Fibroblast of skin of left biceps (primary cell): ENCODE measurements around the gene MOV10.

Experiments used
- DNase-seq, 2 experiments: peaks; one replicate each; pipeline ENCODE4 v3.0.0-alpha.2; 2013; ENCODE audit warnings: low read depth in 2 of 2

MOV10 gene

DNA sequence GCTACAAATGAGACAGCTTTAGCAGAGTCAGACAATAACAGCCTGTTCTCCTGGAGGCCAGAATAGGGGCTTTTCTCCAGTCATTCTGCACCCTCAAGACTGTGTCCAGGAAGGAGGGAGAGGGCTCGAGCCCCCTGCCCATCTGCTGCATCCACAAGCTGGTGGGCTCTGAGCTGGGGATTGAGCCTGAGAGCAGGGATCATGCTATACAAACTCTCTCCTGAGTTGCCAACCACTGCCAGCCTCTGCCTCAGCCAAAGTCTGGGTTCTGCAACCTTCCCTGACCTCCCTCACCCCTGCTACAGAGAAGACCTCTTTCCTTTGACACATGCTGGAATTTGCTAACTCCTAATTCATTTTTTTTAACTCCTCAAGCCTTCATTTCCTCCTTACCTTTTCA is 55.5 kb downstream of the MOV10 start:
- DNase-seq: no peak

DNA sequence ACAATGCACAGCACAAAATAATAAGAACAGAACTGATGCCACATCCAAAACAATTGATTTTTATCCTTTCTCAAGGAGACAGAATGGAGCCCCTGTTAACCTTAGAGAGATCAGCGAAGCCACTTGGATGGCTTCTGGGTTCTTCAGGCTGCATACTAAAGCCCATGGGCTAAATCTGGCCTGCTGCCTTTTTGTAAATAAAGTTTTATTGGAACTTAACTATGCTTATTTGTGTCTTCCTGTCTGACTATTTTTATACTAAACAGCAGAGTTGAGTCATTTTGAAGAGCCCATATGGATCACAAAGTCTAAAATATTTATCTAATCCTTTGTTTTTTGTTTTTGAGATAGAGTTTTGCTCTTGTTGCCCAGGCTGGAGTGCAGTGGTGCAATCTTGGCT is 57.0 kb downstream of the MOV10 start:
- no peak for DNase-seq

DNA sequence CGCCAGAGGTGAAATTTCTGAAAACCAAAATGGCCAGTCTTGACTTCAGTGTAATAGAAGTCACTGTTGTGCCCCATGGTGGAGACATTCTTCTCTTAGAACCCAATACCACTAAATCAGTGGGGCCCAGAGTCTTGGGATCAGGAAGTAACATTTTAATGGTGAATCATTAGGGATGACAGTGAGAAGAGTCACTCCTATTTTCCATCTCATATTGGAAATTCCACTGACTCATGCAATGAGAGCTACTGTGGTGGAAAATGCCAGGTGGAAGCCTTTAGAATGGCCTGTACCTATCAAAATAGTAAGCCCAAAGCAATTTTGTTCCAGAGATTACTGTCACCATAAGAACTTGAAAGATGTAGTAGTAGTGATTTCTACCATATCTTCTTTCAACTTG is 61.3 kb downstream of the MOV10 start:
- peak in 1 of 2 experiments; percentile 43 for DNase-seq

DNA sequence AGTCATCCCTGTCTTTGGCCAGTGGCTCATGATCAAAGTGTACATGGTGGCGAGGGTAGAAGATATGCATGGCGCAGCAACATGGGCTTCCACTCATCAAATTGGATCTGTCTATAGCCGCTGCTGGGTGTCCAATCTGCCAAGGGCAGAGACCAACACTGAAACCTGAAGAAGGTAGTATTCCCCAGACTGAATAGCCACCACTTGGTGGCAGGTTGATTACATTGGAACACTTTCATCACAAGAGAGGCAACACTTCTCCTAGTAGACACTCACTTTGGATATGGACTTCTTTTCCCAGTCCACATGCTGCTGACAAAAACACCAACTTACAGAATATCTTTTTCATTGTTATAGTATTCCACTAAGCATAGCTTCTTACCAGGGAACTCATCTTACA is 63.1 kb downstream of the MOV10 start:
- DNase-seq: no peak

DNA sequence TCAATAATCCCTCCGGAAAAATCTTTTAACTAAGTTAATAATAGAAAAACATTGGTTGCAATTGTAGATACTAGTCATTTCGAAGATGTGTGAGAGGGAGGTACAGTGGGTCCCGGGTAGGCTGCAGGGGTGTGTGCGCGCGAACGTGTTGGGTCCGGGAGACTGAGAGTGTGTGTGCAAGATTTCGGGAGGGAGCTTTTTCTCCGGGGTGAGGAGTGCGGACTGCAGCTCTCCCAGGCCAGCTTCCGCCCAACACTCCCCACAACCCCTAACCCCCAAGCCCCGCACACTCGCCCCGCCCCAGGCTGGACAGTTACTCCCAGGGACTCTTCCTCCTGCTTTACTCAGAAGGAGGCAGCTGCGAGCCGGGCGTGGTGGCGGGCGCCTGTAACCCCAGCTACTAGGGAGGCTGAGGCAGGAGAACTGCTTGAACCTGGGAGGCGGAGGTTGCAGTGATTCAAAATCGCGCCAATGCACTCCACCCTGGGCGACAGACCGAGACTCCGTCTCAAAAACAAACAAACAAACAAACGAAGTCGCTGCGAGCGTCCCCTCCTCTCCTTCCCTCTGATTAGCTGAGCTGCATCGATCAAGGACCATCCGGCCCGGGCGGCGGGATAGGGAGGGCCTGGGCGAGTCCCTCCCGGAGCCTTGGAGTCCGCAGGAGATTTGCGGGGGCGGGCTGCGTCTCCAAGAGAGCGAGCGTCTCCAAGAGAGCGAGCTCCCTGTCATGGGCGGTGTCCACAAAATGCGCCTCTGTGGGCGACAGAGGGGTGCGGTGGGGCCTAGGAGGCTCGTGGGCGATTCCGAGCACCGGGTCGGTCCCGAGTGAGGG is 68.9 kb downstream of the MOV10 start:
- DNase-seq: no peak

DNA sequence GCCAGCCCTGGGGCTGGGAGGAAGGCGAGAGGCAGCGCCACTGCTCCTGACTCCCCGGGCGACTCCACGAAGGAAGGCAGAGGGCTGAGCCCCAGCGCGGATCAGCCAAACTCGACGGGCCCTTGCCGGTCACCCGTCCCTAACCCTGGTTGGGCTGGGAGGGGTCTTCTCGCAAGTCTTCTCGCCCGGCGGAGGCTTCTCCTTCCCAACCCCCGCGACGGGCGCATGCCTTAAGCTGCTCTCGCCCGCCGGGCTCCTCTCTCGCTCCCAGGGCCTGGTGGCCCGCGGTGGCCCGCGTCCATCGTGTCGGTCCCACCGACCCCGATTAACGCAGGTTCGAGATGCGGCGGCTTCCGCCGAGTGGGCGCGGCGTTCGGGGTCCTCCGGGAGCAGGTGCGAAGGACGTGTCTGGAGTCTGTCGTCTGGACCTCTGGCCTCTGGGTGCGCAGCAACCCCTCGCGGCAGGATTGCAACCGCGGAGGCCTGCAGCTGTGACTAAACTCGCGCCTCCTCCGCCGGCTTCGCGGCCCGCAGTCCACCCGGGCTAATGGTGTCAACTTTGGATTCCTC is 69.6 kb downstream of the MOV10 start:
- DNase-seq: no peak

DNA sequence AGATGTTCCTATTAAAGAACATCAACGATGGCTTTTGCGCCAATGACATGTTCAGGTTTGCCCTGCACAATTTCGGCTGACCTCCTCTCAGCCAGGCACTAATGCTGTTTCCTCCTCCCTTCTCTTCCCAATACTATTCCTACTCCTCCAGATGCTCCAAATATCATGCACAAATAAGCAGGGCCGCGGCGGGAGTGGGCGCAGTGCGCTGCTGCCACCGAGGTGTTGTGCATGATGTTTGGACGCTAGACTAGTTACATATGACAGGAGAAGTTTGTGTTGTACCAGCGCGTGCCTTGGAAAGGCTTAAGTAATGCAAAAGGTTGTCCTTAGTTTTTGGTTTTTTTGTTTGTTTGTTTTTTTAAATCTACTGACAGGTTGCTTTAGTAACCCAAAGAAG is 73.9 kb downstream of the MOV10 start:
- no peak for DNase-seq
